Stomach (tissue), 4 donors: ENCODE data around the gene ARFGAP1.

Experiments
- CTCF ChIP-seq, 7 experiments: fragments of 450-650 bp in 4 of 7; fragments of 200-600 bp in 3 of 7; sonication (generic) in 3 of 7; IDR thresholded peaks; one replicate each; pipeline ENCODE4 v1.5.1; 2016 to 2019; ENCODE audit warnings: antibody characterized with exemption in 7 of 7, control low read depth in 2 of 7, mild to moderate bottlenecking in 1 of 7
- EP300 ChIP-seq: sonication (generic); formaldehyde crosslinking; IDR thresholded peaks from one replicate; pipeline ENCODE4 v1.6.1; 2017; ENCODE audit warnings: antibody characterized with exemption
- POLR2A ChIP-seq, 4 donors: fragments of 450-650 bp; IDR thresholded peaks; one replicate each; pipeline ENCODE4 v1.6.1; 2016; ENCODE audit warnings: antibody characterized with exemption in 4 of 4, control low read depth in 2 of 4, mild to moderate bottlenecking in 1 of 4, moderate library complexity in 1 of 4
- POLR2AphosphoS5 ChIP-seq, 3 donors: sonication (generic); formaldehyde crosslinking; IDR thresholded peaks; one replicate each; pipeline ENCODE4 v1.6.1; 2016; ENCODE audit warnings: antibody characterized with exemption in 3 of 3

DNA sequence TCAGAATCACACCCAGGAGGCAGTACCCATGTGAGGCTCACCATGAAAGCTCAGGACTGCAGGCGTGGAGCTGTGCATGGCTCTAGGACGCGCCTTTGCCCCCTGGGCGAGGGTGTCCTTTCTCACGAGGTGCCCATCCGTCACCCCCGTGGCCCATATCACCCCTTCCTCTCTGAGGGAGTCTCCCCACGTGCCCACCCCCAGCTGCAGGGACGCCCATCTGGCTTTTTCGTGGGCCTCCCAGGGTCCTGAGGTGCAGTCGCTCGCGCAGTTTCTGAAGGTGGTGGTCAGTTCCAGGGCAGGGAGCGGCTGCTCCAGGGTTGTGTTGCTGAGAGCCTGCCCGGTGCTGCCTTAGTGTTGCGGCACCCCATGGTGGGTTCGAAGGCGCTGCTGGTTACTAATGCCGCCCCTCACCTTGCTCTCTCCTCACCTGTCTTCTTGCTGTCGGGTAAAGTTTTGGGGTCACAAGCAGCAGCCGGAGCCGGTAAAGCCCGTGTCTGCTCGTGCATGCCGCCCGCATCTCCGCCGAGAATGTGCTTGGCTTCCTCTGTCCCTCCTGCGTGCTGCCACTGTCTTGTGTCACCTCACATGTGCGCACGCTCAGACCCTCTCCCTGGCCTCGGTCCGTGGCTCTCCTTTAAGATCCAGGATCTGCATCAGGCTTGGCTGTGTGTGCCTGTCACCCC, 10.9 kb downstream of the ARFGAP1 start:
- no peak for TF ChIP-seq CTCF (IDR thresholded peaks at IDR 0.05)
- no peak for TF ChIP-seq POLR2A (IDR thresholded peaks at IDR 0.05)
- no peak for TF ChIP-seq EP300
- no peak for TF ChIP-seq POLR2AphosphoS5 (IDR thresholded peaks at IDR 0.05)
